Astrocyte of the spinal cord (primary cell): ENCODE data around the gene TASOR.
A peak's percentile ranks its signal among the peaks of the same experiment; 100 is the strongest.

ENCODE experiments used
- DNase-seq: peaks from one replicate; pipeline ENCODE4 v3.0.0; 2011; ENCODE audit warnings: low read depth, low spot score
- H3K4me3 ChIP-seq: 2 replicates; pipeline ENCODE4 v1.5.1; 2011; ENCODE audit warnings: low read depth, mild to moderate bottlenecking, low read length, moderate library complexity
- in situ Hi-C: cut with HindIII; loops from 2 replicates; pipeline ENCODE4 v1.10.0; 2017; ENCODE audit warnings: low sequenced_read_pairs
- TF ChIP-seq, protein P1 (sequence below): IDR thresholded peaks from 2 replicates; pipeline ENCODE4 v1.5.1; 2012; ENCODE audit warnings: low read depth, mild to moderate bottlenecking, low read length, inconsistent platforms

TASOR gene

GRCh38 chr3:56691165-56692000, 8.3 kb upstream of the TASOR start:
- TF ChIP-seq, protein P1, sequence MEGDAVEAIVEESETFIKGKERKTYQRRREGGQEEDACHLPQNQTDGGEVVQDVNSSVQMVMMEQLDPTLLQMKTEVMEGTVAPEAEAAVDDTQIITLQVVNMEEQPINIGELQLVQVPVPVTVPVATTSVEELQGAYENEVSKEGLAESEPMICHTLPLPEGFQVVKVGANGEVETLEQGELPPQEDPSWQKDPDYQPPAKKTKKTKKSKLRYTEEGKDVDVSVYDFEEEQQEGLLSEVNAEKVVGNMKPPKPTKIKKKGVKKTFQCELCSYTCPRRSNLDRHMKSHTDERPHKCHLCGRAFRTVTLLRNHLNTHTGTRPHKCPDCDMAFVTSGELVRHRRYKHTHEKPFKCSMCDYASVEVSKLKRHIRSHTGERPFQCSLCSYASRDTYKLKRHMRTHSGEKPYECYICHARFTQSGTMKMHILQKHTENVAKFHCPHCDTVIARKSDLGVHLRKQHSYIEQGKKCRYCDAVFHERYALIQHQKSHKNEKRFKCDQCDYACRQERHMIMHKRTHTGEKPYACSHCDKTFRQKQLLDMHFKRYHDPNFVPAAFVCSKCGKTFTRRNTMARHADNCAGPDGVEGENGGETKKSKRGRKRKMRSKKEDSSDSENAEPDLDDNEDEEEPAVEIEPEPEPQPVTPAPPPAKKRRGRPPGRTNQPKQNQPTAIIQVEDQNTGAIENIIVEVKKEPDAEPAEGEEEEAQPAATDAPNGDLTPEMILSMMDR: no peak
- no peak for DNase-seq
- in situ Hi-C loops: no loop called here
- no peak overlapping the region for H3K4me3 ChIP-seq

DNA sequence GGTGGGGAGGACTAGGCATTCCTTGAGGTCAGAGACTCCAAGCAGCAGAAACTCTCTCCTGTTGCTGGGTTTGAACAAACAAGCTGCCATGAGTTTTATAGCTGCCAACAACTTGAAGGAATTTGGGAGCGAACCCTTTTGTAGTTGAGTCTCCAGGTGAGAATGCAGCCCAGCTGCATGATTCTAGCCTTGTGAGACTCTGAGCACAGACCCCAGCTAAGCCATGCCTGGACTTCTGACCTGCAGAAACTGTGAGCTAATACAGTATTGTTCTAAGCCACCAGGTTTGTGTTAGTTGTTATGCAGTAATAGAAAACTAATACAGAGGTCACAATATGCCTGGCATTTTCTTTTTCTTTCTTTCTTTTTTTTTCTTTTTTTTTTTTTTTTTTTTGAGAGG, 6.2 kb upstream of the TASOR start:
- TF ChIP-seq, protein P1: no peak
- no peak for DNase-seq
- H3K4me3 ChIP-seq: no peak overlapping the region
- in situ Hi-C loops: no loop called here

- TF ChIP-seq, protein P1: no peak
- in situ Hi-C loops: no loop called here
- no peak overlapping the region for H3K4me3 ChIP-seq
- DNase-seq: no peak
Observed at GRCh38 chr3:56688191-56688590, 5.1 kb upstream of the TASOR start.

DNA sequence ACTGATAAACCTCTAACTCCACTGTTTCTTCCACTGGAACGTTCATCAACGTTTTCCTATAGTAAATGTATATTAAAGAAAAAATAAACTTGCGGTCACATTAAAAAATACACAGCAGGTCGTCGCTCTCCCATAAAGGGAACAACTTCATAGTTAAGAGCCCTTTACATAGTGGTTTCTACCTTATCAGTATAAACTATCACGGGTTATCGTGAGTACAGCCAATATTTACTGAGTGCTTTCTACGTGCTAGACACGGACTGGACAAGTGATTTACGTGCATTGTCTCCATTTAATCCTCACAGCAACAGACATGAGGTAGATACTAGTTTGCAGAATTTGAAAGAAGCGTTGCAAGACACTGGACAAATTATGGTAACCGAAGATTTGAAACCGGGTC, 964 bp upstream of the TASOR start:
- in situ Hi-C loops: no loop called here
- no peak for DNase-seq
- TF ChIP-seq, protein P1: no peak
- H3K4me3 ChIP-seq: no peak overlapping the region

DNA sequence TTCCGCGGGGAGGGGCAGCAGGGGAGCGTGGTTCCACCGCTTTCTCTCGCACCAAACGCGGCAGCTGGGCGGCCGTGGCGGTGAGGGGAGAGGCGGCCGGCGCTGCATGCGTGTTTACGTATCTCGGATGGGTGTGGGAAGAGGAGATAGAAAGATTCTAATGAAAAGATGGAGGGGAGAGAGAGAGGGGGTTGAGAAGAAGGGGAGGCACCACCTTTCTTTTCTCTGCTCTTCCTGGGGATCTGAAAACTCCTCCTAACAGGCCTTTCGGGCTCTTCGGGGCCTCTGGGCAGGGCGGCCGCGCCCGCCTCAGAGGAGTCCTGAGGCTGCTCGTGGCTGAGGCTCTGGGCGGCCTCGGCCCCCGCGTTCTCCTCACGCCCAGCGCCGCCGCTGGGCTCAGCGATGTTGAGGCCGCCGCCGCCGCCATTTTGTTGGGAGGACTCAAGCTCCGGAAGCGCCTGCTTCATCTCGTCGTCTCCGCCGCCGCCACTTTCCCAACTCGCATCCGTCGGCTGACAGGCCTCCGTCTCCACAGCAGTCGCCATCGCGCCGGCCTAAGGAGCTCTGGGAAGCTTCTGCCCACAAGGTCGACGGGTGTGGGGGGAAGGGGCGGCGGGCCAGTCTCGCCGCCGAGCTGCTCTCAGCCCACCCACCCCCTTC, 473 bp downstream of the TASOR start:
- H3K4me3 ChIP-seq: peak overlapping the region; percentile 81
- DNase-seq: peak; percentile 81
- in situ Hi-C loops: no loop called here
- TF ChIP-seq, protein P1: peak; percentile 1

DNA sequence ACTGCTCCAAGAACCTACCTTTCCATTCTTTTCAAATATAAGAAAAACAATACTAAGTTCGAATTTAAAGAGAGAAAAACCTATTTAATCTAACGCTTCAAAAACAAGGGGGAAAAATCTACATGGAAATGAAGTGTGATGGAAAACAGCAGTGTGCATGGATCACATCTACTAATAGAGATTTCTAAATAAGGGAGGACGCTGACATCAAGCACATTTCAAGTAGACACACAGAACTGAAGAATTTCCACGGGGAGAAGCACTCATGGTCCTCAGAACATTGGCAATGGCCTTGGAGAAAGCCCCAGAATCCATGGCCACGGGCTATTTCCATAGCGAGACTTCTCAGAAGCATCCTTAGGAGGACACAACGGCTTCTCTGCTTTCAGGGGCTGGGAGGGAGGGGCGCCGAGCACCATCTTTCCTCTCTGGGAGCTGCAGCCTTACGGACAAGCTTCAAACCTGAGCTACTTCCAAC, 1.0 kb downstream of the TASOR start:
- DNase-seq: no peak
- TF ChIP-seq, protein P1: no peak
- peak overlapping the region; percentile 81 for H3K4me3 ChIP-seq
- in situ Hi-C loops: no loop called here
